Heart left ventricle (tissue), 16 donors: ENCODE measurements around the gene ZFR2. TPM values are rescaled to one million over a fixed set of nuclear protein-coding genes. Genes with fewer than 3 reads are reported as not detected.
A peak's percentile ranks its signal among the peaks of the same experiment; 100 is the strongest.

ENCODE experiments used
- ATAC-seq, 4 donors: fragments of 200-7000 bp; cut with Tn5 transposase; one replicate each; pipeline ENCODE4 v1.9.1; 2020 to 2022; ENCODE audit warnings: moderate library complexity in 4 of 4, mild to moderate bottlenecking in 3 of 4, moderate number of reproducible peaks in 1 of 4
- DNase-seq, 5 donors: peaks; one replicate each; pipeline ENCODE4 v3.0.0-alpha.2; 2020
- H3K27ac ChIP-seq, 12 donors: fragments of 200-600 bp; sonication (generic) in 4 of 12; one replicate each; pipeline versions ENCODE4 v1.5.0 to v1.8.0; 2016 to 2022; ENCODE audit warnings: mild to moderate bottlenecking in 2 of 12
- H3K27me3 ChIP-seq, 9 donors: fragments of 200-600 bp; sonication (generic) in 2 of 9; one replicate each; pipeline versions ENCODE4 v1.5.1 to v1.8.0; 2016 to 2022; ENCODE audit warnings: mild to moderate bottlenecking in 3 of 9
- H3K36me3 ChIP-seq, 9 donors: fragments of 200-600 bp; sonication (generic) in 2 of 9; one replicate each; pipeline versions ENCODE4 v1.5.0 to v1.8.0; 2018 to 2022; ENCODE audit warnings: mild to moderate bottlenecking in 2 of 9
- H3K4me1 ChIP-seq, 12 donors: fragments of 200-600 bp; sonication (generic) in 4 of 12; one replicate each; pipeline versions ENCODE4 v1.5.0 to v1.8.0; 2016 to 2022; ENCODE audit warnings: mild to moderate bottlenecking in 3 of 12
- H3K4me3 ChIP-seq, 12 donors: fragments of 200-600 bp; sonication (generic) in 4 of 12; one replicate each; pipeline versions ENCODE4 v1.5.0 to v1.8.0; 2017 to 2022; ENCODE audit warnings: mild to moderate bottlenecking in 9 of 12, moderate library complexity in 4 of 12
- H3K9me3 ChIP-seq, 12 donors: fragments of 200-600 bp; sonication (generic) in 4 of 12; one replicate each; pipeline versions ENCODE4 v1.5.0 to v1.8.0; 2016 to 2022; ENCODE audit warnings: mild to moderate bottlenecking in 1 of 12
- POLR2A ChIP-seq, 2 donors: fragments of 450-650 bp; IDR thresholded peaks; one replicate each; pipeline ENCODE4 v1.6.1; 2017; ENCODE audit warnings: antibody characterized with exemption in 2 of 2, mild to moderate bottlenecking in 2 of 2, moderate library complexity in 2 of 2
- WGBS, 4 donors: extraction: QIAGEN DNeasy Blood & Tissue Kit in 2 of 4; methylation state at CpG; one replicate each; pipeline versions ENCODE4 v1.1.5 to v1.1.7; 2013 to 2018; 5-methylcytosine and 5-hydroxymethylcytosine counted together
- intact Hi-C, 10 donors: fragments of 100-400 bp; cut with DNase I; formaldehyde crosslinking; loops; one replicate each; pipeline versions ENCODE4 v1.11.1 to v1.14.2; 2022
- long read RNA-seq, 3 donors: library from polyadenylated mRNA; unstranded; transcript quantifications; one replicate each; pipeline ENCODE4 v2.0.0, GENCODE V29; 2020 to 2021
- polyA plus RNA-seq, 2 donors: library from polyadenylated mRNA; stranded (reverse); fragments of 200-250 nt; gene quantifications; one replicate each; pipeline ENCODE4 v1.2.3, GENCODE V29; 2013
- total RNA-seq, 9 donors: library from RNA; depleted of rRNA in 2 of 9; stranded (reverse); fragments of >200 nt in 2 of 9; fragmentation: NEBNext Ultra II Directional in 3 of 9; extraction: Animal tissue kit (Norgen Biotek cat#: 25700) in 3 of 9; gene quantifications; one replicate each; pipeline versions ENCODE4 v1.1.0 to v1.2.4, GENCODE V29; 2016 to 2023
- TF ChIP-seq, protein P1 (sequence below), 12 donors: fragments of 200-600 bp; sonication (generic) in 4 of 12; IDR thresholded peaks; one replicate each; pipeline versions ENCODE4 v1.5.0 to v1.8.0; 2018 to 2022; ENCODE audit warnings: antibody characterized with exemption in 12 of 12, mild to moderate bottlenecking in 5 of 12
- donor health status: ischemic (EF 13 %, LVEDD 7.1; RV severe dilation, severe dysfunction).
- donor health status: healthy with polysubstance abuse.
- donor health status: DM: no; HTN: yes; CAD: no.
- donor health status: DM: no; HTN: no; CAD: no.
- donor health status: ischemic (EF 25% LVEDD 6.9; RV normal size, moderate dysfunction).
- donor health status: ischemic (EF 25% LVEDD 5.7; RV mildly dilated, moderate dysfunction).
- donor health status: healthy.
- donor health status: DM: yes; HTN: yes; CAD: no.
- donor health status: ischemic (EF 35%, LVEDD 5.7; RV mildly dilated, moderate dysfunction).
- donor health status: nonischemic (EF 11% LVEDD 7.7; RV severe dilation, severe dysfunction).
- donor health status: DM: yes; HTN: yes; CAD: no.
- donor health status: PGD.
- donor health status: ischemic (EF 29% LVEDD 5.4; RV normal size, mild dysfunction).
- donor health status: nonischemic (EF 23%, LVEDD 6.1; RV moderate dilation, normal function).

The ZFR2 gene
- total RNA-seq: under 1 TPM in 1 of 9 donors, not detected in 8; 0.16 TPM
- under 1 TPM in 1 of 2 donors, not detected in 1; 0.08 TPM for polyA plus RNA-seq
- long read RNA-seq, donor 1: 0 reads
- long read RNA-seq, donor 2, partial matches to known transcripts: 0 of 1 reads
- long read RNA-seq, donor 2, other reads (novel, unspliced or antisense): 0 of 1 reads
- long read RNA-seq, donor 3: 0 reads

DNA sequence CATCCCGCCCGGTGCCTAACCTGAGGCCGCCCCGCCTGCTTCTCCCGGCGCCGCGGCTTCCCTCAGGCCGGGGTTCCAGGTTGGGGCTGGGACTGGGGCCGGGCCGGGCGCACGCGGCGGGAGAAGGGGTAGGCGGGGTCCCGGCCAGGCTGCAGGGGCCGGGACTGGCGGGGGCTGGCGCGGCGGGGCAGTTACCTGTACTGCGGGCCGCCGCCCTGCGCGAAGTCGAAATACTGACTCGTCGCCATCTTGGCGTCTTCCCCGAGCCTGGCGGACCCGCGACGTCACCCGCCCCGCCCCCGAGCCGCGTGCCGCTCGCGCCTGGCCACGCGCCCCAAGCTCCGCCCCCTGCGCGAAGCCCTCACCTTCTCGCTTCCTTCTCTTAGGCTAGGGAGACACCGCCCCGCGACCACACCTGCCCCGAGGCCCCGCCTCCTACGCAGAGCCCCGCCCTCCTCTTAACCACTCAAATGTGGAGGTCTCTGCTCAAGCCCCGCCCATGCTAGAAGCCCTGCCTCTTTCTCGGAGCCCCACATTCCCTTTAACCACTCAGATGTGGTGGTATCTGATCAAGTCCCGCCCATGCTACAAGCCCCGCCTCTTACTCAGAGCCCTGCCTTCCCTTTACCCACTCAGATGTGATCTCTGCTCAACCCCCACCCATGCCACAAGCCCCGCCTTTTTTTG, at the start of gene ZFR2:
Gene ZFR2 (minus strand): TSS at position 269 of the 687 bp plus-strand sequence. CDS start 21 bp downstream, at position 248.
- H3K9me3 ChIP-seq: peaks cover 0 to 7% (median 0%) of the 10 kb centered on the region in 12 donors
- peaks cover 20 to 66% (median 31%) of the 10 kb centered on the region in 9 donors for H3K27me3 ChIP-seq
- DNase-seq (no peak), ATAC-seq (no peak)
- no peaks in the 10 kb centered on the region for H3K36me3 ChIP-seq
- intact Hi-C loops: no loop called here
- TF ChIP-seq POLR2A (IDR thresholded peaks at IDR 0.05): no peak
- TF ChIP-seq, protein P1, sequence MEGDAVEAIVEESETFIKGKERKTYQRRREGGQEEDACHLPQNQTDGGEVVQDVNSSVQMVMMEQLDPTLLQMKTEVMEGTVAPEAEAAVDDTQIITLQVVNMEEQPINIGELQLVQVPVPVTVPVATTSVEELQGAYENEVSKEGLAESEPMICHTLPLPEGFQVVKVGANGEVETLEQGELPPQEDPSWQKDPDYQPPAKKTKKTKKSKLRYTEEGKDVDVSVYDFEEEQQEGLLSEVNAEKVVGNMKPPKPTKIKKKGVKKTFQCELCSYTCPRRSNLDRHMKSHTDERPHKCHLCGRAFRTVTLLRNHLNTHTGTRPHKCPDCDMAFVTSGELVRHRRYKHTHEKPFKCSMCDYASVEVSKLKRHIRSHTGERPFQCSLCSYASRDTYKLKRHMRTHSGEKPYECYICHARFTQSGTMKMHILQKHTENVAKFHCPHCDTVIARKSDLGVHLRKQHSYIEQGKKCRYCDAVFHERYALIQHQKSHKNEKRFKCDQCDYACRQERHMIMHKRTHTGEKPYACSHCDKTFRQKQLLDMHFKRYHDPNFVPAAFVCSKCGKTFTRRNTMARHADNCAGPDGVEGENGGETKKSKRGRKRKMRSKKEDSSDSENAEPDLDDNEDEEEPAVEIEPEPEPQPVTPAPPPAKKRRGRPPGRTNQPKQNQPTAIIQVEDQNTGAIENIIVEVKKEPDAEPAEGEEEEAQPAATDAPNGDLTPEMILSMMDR (IDR thresholded peaks at IDR 0.05): no peak
- no peak within 1 kb of the TSS for H3K27ac ChIP-seq
- 8 to 17% (median 11%) methylated on average over 22 to 62 of the region's 62 CpGs for WGBS, 4 donors
- peaks cover 0 to 10% (median 0%) of the 10 kb centered on the region in 12 donors for H3K4me1 ChIP-seq
- peak within 1 kb of the TSS in 3 of 12 donors; percentile 8 to 25 (median 15) for H3K4me3 ChIP-seq

DNA sequence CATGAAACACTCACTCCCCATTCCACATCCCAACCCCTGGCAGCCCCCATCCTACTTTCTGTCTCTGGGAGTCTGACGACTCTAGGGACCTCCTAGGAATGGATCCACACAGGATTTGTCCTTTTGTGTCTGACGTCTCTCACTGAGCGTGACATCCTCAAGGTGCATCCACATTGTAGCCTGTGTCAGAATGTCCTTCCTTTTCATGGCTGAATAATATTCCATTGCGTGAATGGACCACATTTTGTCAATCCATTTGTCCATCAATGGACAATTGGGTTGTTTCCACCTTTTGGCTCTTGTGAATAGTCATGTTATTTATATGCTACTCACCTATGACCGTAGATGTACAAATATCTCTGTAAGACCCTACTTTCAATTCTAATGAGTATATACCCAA, 47.2 kb upstream of the ZFR2 start:
- H3K4me3 ChIP-seq: no peak overlapping the region
- 91 to 93% (median 92%) methylated on average over 5 of the region's 5 CpGs for WGBS, 4 donors
- H3K27ac ChIP-seq: no peak overlapping the region
- no peaks in the 10 kb centered on the region for H3K36me3 ChIP-seq
- TF ChIP-seq, protein P1 (IDR thresholded peaks at IDR 0.05): no peak
- no peak for TF ChIP-seq POLR2A (IDR thresholded peaks at IDR 0.05)
- H3K9me3 ChIP-seq: peaks cover 0 to 8% (median 0%) of the 10 kb centered on the region in 12 donors
- intact Hi-C loops: no loop called here
- H3K4me1 ChIP-seq: no peaks in the 10 kb centered on the region
- no peak for ATAC-seq
- no peaks in the 10 kb centered on the region for H3K27me3 ChIP-seq
- DNase-seq: no peak

DNA sequence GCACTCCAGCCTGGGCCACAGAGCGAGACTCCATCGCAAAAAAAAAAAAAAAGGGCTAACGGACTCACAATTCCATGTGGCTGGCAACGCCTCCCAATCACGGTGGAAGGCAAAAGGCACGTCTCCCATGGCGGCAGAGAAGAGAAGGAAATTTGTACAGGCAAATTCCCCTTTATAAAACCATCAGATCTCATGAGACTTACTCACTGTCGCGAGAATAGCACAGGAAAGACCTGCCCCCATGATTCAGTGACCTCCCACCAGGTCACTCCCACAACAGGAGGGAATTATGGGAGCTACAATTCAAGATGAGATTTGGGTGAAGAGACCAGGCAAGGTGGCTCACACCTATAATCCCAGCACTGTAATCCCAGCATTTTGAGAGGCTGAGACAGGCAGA, 45.4 kb upstream of the ZFR2 start:
- no peak overlapping the region for H3K4me3 ChIP-seq
- no peak overlapping the region for H3K27ac ChIP-seq
- H3K36me3 ChIP-seq: no peaks in the 10 kb centered on the region
- DNase-seq (no peak), ATAC-seq (no peak)
- H3K4me1 ChIP-seq: no peaks in the 10 kb centered on the region
- intact Hi-C loops: no loop called here
- H3K9me3 ChIP-seq: peaks cover 0 to 12% (median 8%) of the 10 kb centered on the region in 12 donors
- WGBS, 4 donors: 71 to 86% (median 80%) methylated on average over 9 of the region's 9 CpGs
- no peaks in the 10 kb centered on the region for H3K27me3 ChIP-seq
- TF ChIP-seq POLR2A (IDR thresholded peaks at IDR 0.05): no peak
- TF ChIP-seq, protein P1 (IDR thresholded peaks at IDR 0.05): no peak

DNA sequence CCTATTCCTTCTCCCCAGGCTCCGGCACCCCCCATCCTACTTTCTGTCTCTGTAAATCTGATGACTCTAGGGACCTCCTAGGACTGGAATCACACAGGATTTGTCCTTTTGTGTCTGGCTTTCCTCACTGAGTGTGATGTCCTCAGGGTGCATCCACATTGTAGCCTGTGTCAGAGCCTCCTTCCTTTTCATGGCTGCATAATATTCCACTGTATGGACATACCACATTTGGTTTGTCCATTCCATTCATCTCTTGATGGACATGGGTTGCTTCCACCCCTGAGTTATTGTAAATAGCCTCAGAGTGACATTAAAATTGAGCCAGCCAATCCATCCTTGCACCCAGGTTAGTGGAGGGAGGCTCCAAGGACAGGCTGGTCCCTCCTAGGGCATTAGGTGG, 41.3 kb upstream of the ZFR2 start:
- no peaks in the 10 kb centered on the region for H3K4me1 ChIP-seq
- intact Hi-C loops: no loop called here
- no peaks in the 10 kb centered on the region for H3K36me3 ChIP-seq
- H3K27ac ChIP-seq: no peak overlapping the region
- no peak for ATAC-seq
- H3K4me3 ChIP-seq: no peak overlapping the region
- no peak for DNase-seq
- H3K27me3 ChIP-seq: no peaks in the 10 kb centered on the region
- peaks cover 0 to 12% (median 8%) of the 10 kb centered on the region in 12 donors for H3K9me3 ChIP-seq
- WGBS, 4 donors: 88 to 100% (median 98%) methylated on average over 1 of the region's 1 CpG
- TF ChIP-seq, protein P1 (IDR thresholded peaks at IDR 0.05): no peak
- TF ChIP-seq POLR2A (IDR thresholded peaks at IDR 0.05): no peak
